HG03469 (cell line): ENCODE measurements around the gene PITPNB.

Experiments used
- ATAC-seq: cut with Tn5 transposase; IDR thresholded peaks from one replicate; pipeline ENCODE4 v1.9.1; 2021; ENCODE audit warnings: mild to moderate bottlenecking, moderate library complexity, moderate number of reproducible peaks; ENCODE audit not compliant: unreplicated experiment

Gene PITPNB

DNA sequence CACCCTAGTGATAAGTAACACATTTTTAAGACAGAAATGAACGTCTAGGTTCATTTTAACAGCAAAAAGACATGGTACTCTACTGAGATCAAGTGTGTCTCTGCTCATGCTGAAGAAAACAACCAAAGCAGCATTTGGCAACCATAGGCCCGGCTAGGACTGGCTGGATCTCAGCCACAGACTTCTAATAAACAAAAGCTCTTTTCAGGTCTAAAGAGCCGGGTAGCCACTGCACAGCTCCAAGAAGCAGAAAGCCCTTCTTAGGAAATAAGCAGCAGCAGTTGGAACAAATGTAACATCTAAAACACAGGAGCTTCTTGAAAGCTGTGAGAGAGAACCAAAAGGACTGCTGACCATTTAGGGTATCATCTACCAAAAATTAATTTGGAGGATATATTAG lies 37.6 kb downstream of the PITPNB start:
- ATAC-seq: no peak

DNA sequence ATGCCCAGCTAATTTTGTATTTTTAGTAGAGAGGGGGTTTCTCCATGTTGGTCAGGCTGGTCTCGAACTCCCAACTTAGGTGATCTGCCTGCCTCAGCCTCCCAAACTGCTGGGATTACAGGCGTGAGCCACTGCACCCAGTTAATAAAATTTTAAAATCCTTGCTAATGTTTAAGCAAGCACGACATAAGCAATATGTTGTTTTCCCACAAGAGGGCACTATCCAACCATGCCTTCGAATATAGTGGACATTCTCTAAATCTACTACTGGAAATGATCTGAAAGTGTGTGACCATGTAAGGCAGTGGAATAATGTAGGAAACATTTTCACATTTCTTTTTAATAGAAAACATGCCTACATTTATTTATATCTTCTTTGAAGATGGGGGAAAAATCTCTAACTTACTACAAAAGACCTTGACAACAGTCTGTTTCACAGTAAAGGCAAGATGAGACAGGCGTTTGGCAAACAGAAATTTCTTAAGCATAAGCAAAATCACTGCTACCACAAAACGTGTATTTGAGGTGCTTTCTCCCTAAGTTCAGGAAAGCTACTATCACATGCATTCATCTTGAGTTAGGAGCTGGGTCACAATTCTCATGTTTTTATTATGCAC lies 38.2 kb downstream of the PITPNB start:
- ATAC-seq: no peak

DNA sequence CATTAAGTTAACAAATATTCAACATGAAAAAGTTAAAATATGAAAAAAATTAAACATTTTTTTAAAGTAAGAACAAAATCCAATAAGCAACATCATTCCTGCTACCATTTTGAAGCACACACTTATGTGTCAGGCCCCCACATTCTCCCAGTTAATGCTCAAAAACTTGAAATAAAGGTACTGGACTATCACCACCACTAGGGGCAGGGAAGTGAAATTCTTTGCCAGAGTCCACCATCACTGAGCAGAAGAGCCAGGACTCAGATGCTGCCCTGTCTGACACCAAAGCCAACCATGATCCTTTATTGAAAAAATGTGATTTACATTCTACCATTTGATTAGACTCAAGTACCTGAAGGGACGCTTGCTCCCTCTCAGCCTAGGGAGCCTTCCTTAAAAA lies 39.1 kb downstream of the PITPNB start:
- no peak for ATAC-seq

- no peak for ATAC-seq
These were observed 40.5 kb downstream of the PITPNB start for GRCh38 chr22:27878541-27878940.

DNA sequence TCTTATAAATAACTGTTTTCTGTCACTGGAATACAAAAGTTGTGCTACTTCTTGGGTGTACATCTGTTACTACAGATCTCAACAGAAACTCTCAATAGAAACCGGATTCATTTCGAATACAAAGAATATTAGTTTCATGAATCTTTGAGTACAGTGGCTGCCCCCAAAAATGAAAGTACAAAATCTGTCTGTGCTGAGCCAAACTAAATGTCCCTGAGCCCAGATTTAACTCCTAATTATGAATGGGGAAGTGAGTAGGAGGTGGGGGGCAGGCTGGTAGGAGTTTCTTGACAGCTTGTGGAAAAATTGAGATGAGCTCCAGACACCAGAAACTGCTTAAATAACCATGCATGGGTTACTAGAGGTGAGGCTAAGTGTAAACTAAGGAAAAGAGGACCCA lies 41.6 kb downstream of the PITPNB start:
- ATAC-seq: no peak

GRCh38 chr22:27876684-27877083 lies 42.4 kb downstream of the PITPNB start:
- no peak for ATAC-seq

GRCh38 chr22:27875951-27876350 lies 43.1 kb downstream of the PITPNB start:
- ATAC-seq: no peak

DNA sequence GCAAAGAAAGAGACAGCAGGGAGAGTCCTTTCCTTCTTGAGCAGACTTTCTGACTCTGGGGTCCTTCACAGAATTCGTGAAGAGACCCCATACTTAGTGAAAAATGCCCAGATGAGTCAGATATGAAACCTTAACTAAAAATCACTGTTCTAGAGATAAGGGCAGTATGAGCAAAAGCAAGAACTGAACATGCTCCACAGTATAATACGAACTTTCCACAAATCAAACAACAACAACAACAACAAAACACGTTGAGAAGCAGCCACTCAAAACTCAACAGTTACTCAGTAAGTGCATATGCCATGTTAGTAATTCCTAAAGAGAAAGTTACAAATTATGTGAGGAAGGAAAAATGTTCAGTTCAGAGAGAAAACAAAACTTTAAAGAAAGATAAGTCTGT lies 44.3 kb downstream of the PITPNB start:
- ATAC-seq: no peak

- ATAC-seq: no peak
These were observed 44.9 kb downstream of the PITPNB start for GRCh38 chr22:27874185-27874584.

GRCh38 chr22:27873472-27873871 lies 45.6 kb downstream of the PITPNB start:
- no peak for ATAC-seq

DNA sequence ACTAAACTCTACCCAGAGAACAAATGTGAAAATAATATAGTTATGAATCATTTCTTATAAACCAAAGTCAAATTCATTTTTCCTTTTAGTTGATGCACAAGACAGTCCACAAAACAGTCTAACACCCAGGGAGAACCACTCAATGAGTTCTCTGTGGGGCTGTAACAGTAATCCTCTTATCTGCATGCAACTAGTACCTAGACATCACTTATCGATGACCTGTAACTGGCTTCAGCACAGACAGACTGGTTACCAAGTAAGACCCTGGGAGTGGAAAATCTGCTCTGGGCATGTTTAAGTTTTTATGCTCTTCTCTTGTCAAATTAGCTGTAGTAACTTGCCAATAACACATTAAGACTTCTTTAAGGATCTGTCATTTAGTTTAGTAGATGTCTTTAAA lies 46.6 kb downstream of the PITPNB start:
- no peak for ATAC-seq

GRCh38 chr22:27871306-27872014 lies 47.6 kb downstream of the PITPNB start:
- ATAC-seq: no peak

GRCh38 chr22:27870234-27871191 lies 48.5 kb downstream of the PITPNB start:
- ATAC-seq: no peak

DNA sequence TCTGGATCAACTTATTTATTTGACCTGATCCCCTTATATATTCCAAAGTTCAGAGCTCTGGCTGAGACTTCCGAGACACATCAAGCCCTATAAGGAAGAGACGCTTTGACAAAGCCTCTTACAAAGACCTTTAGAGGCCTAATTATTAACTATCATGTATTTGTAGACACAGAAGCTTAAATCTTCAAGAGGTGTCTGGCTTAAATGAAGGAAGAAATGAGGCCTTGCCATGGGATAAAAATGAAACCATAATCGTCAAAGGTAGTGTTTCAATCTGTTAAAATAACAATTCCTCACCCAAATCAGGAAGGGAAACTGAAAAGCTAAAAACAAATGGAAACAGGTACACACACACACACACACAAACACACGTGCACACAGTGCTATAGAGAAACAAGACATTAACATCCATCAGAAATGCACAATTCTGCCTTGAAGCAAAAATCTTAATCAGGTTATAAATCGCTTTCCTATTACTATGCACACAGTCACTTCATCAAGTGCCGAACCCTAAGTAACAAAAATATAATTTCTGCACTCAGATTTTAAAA lies 50.2 kb downstream of the PITPNB start:
- ATAC-seq: no peak

- no peak for ATAC-seq
These were observed 50.9 kb downstream of the PITPNB start for GRCh38 chr22:27867953-27868731.

GRCh38 chr22:27867085-27867952 lies 51.7 kb downstream of the PITPNB start:
- ATAC-seq: no peak

- no peak for ATAC-seq
These were observed 52.6 kb downstream of the PITPNB start for GRCh38 chr22:27866135-27867084.

DNA sequence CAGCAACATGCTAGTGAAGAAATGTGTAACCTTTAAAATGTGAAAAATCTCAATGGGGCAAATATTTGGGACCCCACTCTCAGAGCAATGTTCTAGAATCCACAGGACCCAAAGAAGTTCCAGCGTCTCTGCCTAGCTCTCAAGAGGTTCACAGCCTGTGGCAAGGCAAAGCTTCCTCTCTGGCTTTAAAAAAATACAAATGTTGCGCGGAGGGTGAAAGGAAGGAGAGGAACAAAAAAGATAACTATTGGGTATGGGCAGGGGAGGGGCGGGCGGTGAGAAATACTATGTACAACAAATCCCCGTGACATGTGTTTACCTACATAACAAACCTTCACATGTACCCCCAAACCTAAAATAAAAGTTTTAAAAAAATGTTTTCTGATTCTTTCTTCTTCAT lies 53.6 kb downstream of the PITPNB start:
- no peak for ATAC-seq

GRCh38 chr22:27863556-27863955 lies 55.5 kb downstream of the PITPNB start:
- no peak for ATAC-seq
